GM12872 (cell line): ENCODE measurements around the gene AXIN1.

Experiments used
- CTCF ChIP-seq: IDR thresholded peaks from 3 replicates; pipeline ENCODE4 v1.5.1; 2011; ENCODE audit warnings: low read depth, mild to moderate bottlenecking, low read length, moderate library complexity; ENCODE audit not compliant: insufficient read depth

The AXIN1 gene

GRCh38 chr16:349211-349610 is 3.3 kb downstream of the AXIN1 start:
- TF ChIP-seq CTCF: no peak

GRCh38 chr16:347203-347602 is 5.3 kb downstream of the AXIN1 start:
- no peak for TF ChIP-seq CTCF

- no peak for TF ChIP-seq CTCF
Measured at GRCh38 chr16:346587-346986, 5.9 kb downstream of the AXIN1 start.

GRCh38 chr16:345772-346171 is 6.8 kb downstream of the AXIN1 start:
- no peak for TF ChIP-seq CTCF

GRCh38 chr16:342455-343213 is 9.9 kb downstream of the AXIN1 start:
- no peak for TF ChIP-seq CTCF

GRCh38 chr16:340370-341091 is 12.0 kb downstream of the AXIN1 start:
- no peak for TF ChIP-seq CTCF

GRCh38 chr16:339680-340079 is 12.8 kb downstream of the AXIN1 start:
- TF ChIP-seq CTCF: no peak
